ENCODE data around the gene UBE4B. TPM values are rescaled to one million over a fixed set of nuclear protein-coding genes. Genes with fewer than 3 reads are reported as not detected.

Gene UBE4B
- total and polyA plus RNA-seq, 9 of the 15 experiments (the other 6 are each of a cell fraction or from before 2014, with no cell fraction given) = 11.7 to 73.7 (median 40.1) TPM

GRCh38 chr1:10211805-10212410 lies 179.2 kb downstream of the UBE4B start (continued):
- no peak for TF ChIP-seq CHCHD3 (CRISPR knock-in tag; IDR thresholded peaks at IDR 0.05)
- no peak for TF ChIP-seq RB1 (IDR thresholded peaks at IDR 0.05; ENCODE audit: low read depth)
- no peak for TF ChIP-seq TARDBP (IDR thresholded peaks at IDR 0.05)
- TF ChIP-seq RCOR1 (IDR thresholded peaks at IDR 0.05; ENCODE audit: borderline replicate concordance in 1 of 2, low read depth in 2 of 2, low read length in 2 of 2) = no peak; a peak in 1 of 4 replicates
- TF ChIP-seq SMARCA4 (IDR thresholded peaks at IDR 0.05) = 0 out of 2 replicates have a peak, but pooled peaks have one; percentile 28
- TF ChIP-seq, protein P1, sequence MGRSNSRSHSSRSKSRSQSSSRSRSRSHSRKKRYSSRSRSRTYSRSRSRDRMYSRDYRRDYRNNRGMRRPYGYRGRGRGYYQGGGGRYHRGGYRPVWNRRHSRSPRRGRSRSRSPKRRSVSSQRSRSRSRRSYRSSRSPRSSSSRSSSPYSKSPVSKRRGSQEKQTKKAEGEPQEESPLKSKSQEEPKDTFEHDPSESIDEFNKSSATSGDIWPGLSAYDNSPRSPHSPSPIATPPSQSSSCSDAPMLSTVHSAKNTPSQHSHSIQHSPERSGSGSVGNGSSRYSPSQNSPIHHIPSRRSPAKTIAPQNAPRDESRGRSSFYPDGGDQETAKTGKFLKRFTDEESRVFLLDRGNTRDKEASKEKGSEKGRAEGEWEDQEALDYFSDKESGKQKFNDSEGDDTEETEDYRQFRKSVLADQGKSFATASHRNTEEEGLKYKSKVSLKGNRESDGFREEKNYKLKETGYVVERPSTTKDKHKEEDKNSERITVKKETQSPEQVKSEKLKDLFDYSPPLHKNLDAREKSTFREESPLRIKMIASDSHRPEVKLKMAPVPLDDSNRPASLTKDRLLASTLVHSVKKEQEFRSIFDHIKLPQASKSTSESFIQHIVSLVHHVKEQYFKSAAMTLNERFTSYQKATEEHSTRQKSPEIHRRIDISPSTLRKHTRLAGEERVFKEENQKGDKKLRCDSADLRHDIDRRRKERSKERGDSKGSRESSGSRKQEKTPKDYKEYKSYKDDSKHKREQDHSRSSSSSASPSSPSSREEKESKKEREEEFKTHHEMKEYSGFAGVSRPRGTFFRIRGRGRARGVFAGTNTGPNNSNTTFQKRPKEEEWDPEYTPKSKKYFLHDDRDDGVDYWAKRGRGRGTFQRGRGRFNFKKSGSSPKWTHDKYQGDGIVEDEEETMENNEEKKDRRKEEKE (IDR thresholded peaks at IDR 0.05; ENCODE audit: borderline replicate concordance in 1 of 2, control insufficient read depth in 1 of 2, low read depth in 2 of 2, low read length in 1 of 2) = no peak
- no peak for TF ChIP-seq NFIC (IDR thresholded peaks at IDR 0.05)
- no peak for TF ChIP-seq NEUROD1 (IDR thresholded peaks at IDR 0.05; ENCODE audit: borderline replicate concordance, low read depth, low read length, partially characterized antibody)
- TF ChIP-seq CBFA2T2 (conservative IDR thresholded peaks at IDR 0.05) = no peak
- TF ChIP-seq ZNF717 (CRISPR knock-in tag; IDR thresholded peaks at IDR 0.05) = no peak
- TF ChIP-seq ZBED1 (IDR thresholded peaks at IDR 0.05) = no peak
- no peak for TF ChIP-seq ZKSCAN3 (CRISPR knock-in tag; IDR thresholded peaks at IDR 0.05)
- no peak for TF ChIP-seq PTRF (tag; IDR thresholded peaks at IDR 0.05)
- no peak for TF ChIP-seq FOSL1 (tag; conservative IDR thresholded peaks at IDR 0.05)
- TF ChIP-seq ZNF445 (CRISPR knock-in tag; IDR thresholded peaks at IDR 0.05; ENCODE audit: low read depth) = no peak
- no peak for TF ChIP-seq RBM22 (IDR thresholded peaks at IDR 0.05; ENCODE audit: low read depth, low read length, poor library complexity, severe bottlenecking)
- no peak for TF ChIP-seq ZNF316 (IDR thresholded peaks at IDR 0.05)
- TF ChIP-seq, protein P2, sequence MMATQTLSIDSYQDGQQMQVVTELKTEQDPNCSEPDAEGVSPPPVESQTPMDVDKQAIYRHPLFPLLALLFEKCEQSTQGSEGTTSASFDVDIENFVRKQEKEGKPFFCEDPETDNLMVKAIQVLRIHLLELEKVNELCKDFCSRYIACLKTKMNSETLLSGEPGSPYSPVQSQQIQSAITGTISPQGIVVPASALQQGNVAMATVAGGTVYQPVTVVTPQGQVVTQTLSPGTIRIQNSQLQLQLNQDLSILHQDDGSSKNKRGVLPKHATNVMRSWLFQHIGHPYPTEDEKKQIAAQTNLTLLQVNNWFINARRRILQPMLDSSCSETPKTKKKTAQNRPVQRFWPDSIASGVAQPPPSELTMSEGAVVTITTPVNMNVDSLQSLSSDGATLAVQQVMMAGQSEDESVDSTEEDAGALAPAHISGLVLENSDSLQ (IDR thresholded peaks at IDR 0.05) = peak; percentile 9; the same call in 1 of the 2 replicates
- no peak for TF ChIP-seq HDAC8 (tag; IDR thresholded peaks at IDR 0.05)
- TF ChIP-seq SMAD1 (IDR thresholded peaks at IDR 0.05; ENCODE audit: low read depth, low read length, partially characterized antibody) = no peak
- TF ChIP-seq ZNF311 (CRISPR knock-in tag; IDR thresholded peaks at IDR 0.05) = no peak
- no peak for TF ChIP-seq BCOR (IDR thresholded peaks at IDR 0.05)
- TF ChIP-seq, protein P3, sequence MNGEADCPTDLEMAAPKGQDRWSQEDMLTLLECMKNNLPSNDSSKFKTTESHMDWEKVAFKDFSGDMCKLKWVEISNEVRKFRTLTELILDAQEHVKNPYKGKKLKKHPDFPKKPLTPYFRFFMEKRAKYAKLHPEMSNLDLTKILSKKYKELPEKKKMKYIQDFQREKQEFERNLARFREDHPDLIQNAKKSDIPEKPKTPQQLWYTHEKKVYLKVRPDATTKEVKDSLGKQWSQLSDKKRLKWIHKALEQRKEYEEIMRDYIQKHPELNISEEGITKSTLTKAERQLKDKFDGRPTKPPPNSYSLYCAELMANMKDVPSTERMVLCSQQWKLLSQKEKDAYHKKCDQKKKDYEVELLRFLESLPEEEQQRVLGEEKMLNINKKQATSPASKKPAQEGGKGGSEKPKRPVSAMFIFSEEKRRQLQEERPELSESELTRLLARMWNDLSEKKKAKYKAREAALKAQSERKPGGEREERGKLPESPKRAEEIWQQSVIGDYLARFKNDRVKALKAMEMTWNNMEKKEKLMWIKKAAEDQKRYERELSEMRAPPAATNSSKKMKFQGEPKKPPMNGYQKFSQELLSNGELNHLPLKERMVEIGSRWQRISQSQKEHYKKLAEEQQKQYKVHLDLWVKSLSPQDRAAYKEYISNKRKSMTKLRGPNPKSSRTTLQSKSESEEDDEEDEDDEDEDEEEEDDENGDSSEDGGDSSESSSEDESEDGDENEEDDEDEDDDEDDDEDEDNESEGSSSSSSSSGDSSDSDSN (IDR thresholded peaks at IDR 0.05; ENCODE audit: borderline replicate concordance in 1 of 2, low read depth in 2 of 2, low read length in 2 of 2) = 0 out of 4 replicates have a peak, but pooled peaks of 1 of the 2 experiments have one; percentile 45
- no peak for TF ChIP-seq E2F3 (CRISPR knock-in tag; IDR thresholded peaks at IDR 0.05)
- 0 out of 2 replicates have a peak, but pooled peaks have one; percentile 7 for TF ChIP-seq EP400 (IDR thresholded peaks at IDR 0.05)
- no peak for TF ChIP-seq ILK (tag; IDR thresholded peaks at IDR 0.05; ENCODE audit: borderline replicate concordance, low read depth)

Data from K562 (cell line).